Epithelial cell of prostate (primary cell): ENCODE results near the gene TRIM49C.
"Not testable (repeated sequence)": the region's sequence is repeated elsewhere in the genome, so short reads cannot be mapped to it uniquely, and the experiment has no call there.

Experiments used
- DNase-seq: peaks from one replicate; pipeline ENCODE4 v3.0.0-alpha.2; 2011; ENCODE audit warnings: low read depth, low spot score
- H3K27ac ChIP-seq: fragments of 450-650 bp; 2 replicates; pipeline ENCODE4 v1.5.1; 2017; ENCODE audit warnings: mild to moderate bottlenecking

TRIM49C gene, protein sequence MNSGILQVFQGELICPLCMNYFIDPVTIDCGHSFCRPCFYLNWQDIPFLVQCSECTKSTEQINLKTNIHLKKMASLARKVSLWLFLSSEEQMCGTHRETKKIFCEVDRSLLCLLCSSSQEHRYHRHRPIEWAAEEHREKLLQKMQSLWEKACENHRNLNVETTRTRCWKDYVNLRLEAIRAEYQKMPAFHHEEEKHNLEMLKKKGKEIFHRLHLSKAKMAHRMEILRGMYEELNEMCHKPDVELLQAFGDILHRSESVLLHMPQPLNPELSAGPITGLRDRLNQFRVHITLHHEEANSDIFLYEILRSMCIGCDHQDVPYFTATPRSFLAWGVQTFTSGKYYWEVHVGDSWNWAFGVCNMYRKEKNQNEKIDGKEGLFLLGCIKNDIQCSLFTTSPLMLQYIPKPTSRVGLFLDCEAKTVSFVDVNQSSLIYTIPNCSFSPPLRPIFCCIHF

DNA sequence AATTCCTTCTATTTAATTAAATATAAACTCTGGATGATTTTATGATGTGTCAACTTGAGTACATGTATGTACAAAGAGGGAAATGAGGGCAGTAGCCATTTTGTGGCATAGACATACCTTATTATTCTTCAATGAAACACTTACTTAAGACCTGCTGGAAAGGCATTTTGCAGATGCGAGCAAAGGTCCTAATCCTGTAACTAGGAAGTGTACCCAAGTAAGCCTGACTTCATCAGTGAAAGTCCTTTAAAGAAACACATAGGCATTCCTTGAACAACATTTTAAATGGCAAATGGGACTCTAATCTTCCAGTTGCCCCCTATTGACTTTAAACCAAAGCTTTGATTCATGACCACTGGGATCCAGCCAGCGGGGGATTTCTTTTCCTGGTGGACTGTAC is at the start of gene TRIM49C:
Gene TRIM49C (plus strand): TSS at position 301 of the 400 bp plus-strand sequence. CDS start 4,106 bp downstream, outside the sequence.
- not testable (repeated sequence) for DNase-seq, H3K27ac ChIP-seq

DNA sequence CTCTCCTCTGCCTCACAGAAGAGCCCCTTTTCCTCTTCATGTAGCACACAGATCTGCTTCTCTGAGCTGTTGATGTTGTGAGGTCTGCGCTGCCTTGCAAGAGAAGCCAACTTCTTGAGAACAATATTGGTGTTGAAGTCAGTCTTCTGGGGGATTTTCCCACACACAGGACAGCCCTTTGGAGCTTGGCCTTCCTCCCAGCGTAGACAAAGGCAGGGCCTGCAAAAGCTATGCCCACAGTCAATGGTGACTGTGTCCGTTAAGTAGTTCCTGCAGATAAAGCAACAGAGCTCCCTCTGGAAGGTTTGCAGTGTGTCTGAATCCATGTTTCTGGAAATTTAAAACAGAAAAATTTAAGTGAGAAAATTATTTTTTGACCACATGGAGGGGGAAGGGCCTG is 6.7 kb upstream of the TRIM49C start:
- H3K27ac ChIP-seq, DNase-seq: not testable (repeated sequence)

DNA sequence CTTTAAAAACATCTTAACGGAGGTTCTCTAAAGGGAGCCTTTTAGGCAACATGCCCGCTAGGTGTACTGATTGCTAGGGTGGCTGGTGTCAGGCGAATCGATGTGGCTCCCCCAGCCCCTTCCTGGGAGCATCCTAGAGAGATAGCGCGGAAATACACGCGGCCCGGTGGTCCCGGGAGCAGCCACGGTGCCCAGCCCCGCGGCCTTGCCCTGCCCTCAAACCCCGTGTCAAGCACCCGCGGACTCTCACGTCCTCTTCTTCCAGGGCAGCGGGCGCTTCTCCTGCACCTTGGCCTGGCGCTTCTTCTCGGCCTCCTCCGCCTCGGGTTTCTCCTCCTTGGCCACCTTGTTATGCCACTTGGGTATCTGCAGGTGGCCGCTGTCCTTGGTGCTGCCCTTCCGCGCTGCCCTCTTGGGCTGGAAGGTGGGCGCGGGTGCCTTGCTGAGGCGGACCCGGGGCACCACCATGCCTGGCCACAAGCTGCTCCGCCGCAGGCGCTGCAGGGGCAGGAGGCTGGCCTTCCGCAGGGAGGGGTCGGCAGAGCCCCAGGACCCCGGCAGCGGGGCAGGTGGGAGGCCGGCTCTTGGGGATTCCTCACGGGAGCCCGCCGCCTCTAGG is 20.8 kb downstream of the TRIM49C start:
- not testable (repeated sequence) for H3K27ac ChIP-seq, DNase-seq

DNA sequence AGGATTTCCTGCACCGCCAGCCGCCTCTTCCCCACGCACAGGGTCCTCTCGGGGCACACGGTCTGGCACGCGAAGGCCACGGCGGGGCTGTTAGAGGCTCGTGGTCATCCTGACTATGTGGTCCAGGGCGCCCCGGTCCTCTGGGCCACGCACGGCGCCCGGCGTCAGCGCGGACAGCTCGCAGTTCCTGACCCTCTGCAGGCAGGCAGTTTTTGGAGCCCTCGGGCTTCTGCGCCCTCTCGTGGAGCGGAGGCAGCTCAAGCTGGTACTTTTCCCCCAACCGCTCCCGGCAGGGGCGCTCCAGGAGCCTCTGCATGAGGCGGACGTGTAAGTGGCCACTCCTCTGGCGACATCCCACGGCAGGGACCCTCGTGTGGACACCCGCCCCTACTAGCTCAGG is 21.4 kb downstream of the TRIM49C start:
- not testable (repeated sequence) for H3K27ac ChIP-seq, DNase-seq

GRCh38 chr11:90053545-90053944 is 22.6 kb downstream of the TRIM49C start:
- not testable (repeated sequence) for H3K27ac ChIP-seq, DNase-seq

DNA sequence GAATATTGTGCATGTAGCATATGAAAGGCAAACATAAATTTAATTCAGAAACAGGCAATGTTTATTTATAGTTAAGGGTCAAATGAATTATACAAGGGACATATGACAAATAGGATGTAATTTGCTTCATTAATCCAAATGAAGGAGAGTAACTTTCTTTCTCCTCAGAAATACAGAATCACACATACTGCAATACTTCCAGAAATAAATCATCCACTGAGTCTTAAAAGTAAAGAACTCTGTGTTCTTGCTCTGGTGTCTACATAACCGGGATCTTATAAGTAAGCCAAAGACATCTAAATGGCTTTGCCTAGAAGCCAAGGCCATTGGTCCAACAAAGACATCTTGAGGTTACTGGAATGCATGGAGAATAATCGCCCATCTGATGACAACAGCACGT is 54.7 kb downstream of the TRIM49C start, which contains the start of gene UBTFL1:
Gene UBTFL1 (plus strand): TSS at position 301 of the 400 bp plus-strand sequence. CDS start 0 bp downstream, at position 301.
- H3K27ac ChIP-seq, DNase-seq: not testable (repeated sequence)

DNA sequence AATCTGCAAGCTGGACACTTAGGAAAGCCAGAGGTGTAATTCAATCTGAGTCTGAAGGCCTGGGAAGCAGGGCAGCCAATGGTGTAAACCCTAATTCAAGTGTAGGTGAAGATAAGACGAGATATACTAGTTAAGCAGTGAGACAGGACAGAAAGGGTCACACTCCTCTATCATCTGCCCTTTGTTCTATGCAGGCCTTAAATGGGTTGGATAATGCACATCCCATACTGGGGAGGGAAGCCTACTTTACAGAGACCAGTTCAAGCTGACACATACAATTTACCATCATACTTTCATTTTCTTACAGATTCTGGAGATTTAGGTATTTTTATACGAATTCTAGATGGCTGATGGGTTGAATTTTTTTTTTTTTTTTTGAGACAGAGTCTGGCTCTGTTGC is 57.8 kb downstream of the TRIM49C start:
- not testable (repeated sequence) for DNase-seq, H3K27ac ChIP-seq
